Small intestine (tissue), 7 donors: ENCODE data around the gene FRAS1. TPM values are rescaled to one million over a fixed set of nuclear protein-coding genes. Genes with fewer than 3 reads are reported as not detected.
A peak's percentile ranks its signal among the peaks of the same experiment; 100 is the strongest.
"Not testable (repeated sequence)": the region's sequence is repeated elsewhere in the genome, so short reads cannot be mapped to it uniquely, and the experiment has no call there.

Source experiments
- DNase-seq, 2 donors: peaks; one replicate each; pipeline versions ENCODE4 v3.0.0 to v3.0.0-alpha.2; 2013
- FAIRE-seq: peaks from 2 replicates; lab custom pipeline; 2012; peaks lifted over from hg19 to GRCh38; lab: Jason Lieb, UNC
- H3K27ac ChIP-seq, 3 donors: one replicate each; pipeline ENCODE4 v1.5.1; 2013; ENCODE audit warnings: low read length in 2 of 3, mild to moderate bottlenecking in 2 of 3, control low read depth in 1 of 3, inconsistent platforms in 1 of 3, low read depth in 1 of 3, moderate library complexity in 1 of 3
- H3K27me3 ChIP-seq, 3 donors: one replicate each; pipeline ENCODE4 v1.6.1; 2013; ENCODE audit warnings: low read length in 3 of 3, inconsistent platforms in 1 of 3; ENCODE audit not compliant: control insufficient read depth in 3 of 3, insufficient read depth in 3 of 3
- H3K36me3 ChIP-seq, 3 donors: one replicate each; pipeline ENCODE4 v1.6.1; 2013; ENCODE audit warnings: low read length in 3 of 3, inconsistent platforms in 1 of 3, low read depth in 1 of 3, mild to moderate bottlenecking in 1 of 3, moderate library complexity in 1 of 3; ENCODE audit not compliant: control insufficient read depth in 3 of 3, insufficient read depth in 2 of 3
- H3K4me1 ChIP-seq, 3 donors: one replicate each; pipeline ENCODE4 v1.6.1; 2013; ENCODE audit warnings: low read length in 2 of 3, inconsistent platforms in 1 of 3, low read depth in 1 of 3, mild to moderate bottlenecking in 1 of 3, moderate library complexity in 1 of 3; ENCODE audit not compliant: control insufficient read depth in 3 of 3, insufficient read depth in 2 of 3
- H3K4me3 ChIP-seq, 3 donors: one replicate each; pipeline ENCODE4 v1.5.1; 2013; ENCODE audit warnings: low read length in 3 of 3, control low read depth in 1 of 3, inconsistent platforms in 1 of 3, low read depth in 1 of 3, mild to moderate bottlenecking in 1 of 3, moderate library complexity in 1 of 3
- H3K9me3 ChIP-seq, 2 donors: one replicate each; pipeline ENCODE4 v1.6.1; 2013; ENCODE audit warnings: low read depth in 1 of 2, low read length in 1 of 2; ENCODE audit not compliant: control insufficient read depth in 2 of 2, insufficient read depth in 1 of 2
- WGBS, 3 donors: extraction: QIAGEN DNeasy Blood & Tissue Kit; methylation state at CpG; one replicate each; pipeline ENCODE4 v1.1.7; 2013; 5-methylcytosine and 5-hydroxymethylcytosine counted together
- polyA plus RNA-seq, 4 donors: library from polyadenylated mRNA; stranded (reverse) in 3 of 4; unstranded in 1 of 4; fragments of 200-250 nt in 3 of 4; fragments of 120-200 nt in 1 of 4; gene quantifications; one replicate each; pipeline versions ENCODE4 v1.2.1 to v1.2.3, GENCODE V29; 2013
- donor health status: healthy with polysubstance abuse.
- donor health status: control.
- donor health status: control.
- donor health status: Bipolar disorder and iron deficiency.
- donor health status: healthy.

The FRAS1 gene
- polyA plus RNA-seq, 4 donors: 0.16 to 12.6 TPM; not detected in 2

- H3K9me3 ChIP-seq: peaks cover 0 to 3% of the 10 kb centered on the region in 2 donors
- 39 to 61% (median 45%) methylated on average over 9 of the region's 9 CpGs for WGBS, 3 donors
- H3K36me3 ChIP-seq: peaks cover 0 to 2% (median 0%) of the 10 kb centered on the region in 3 donors
- peak; percentile 89 to 90 for DNase-seq
- H3K27me3 ChIP-seq: no peaks in the 10 kb centered on the region
- H3K4me3 ChIP-seq: no peak overlapping the region
- H3K27ac ChIP-seq: peak overlapping the region in 1 of 3 donors; percentile 15
- H3K4me1 ChIP-seq: peaks cover 0 to 7% (median 0%) of the 10 kb centered on the region in 3 donors
- FAIRE-seq: no peak
Measured at GRCh38 chr4:78325271-78326157, 268.4 kb downstream of the FRAS1 start.

GRCh38 chr4:78328591-78328990 is 271.5 kb downstream of the FRAS1 start:
- not testable (repeated sequence) for FAIRE-seq, H3K27ac ChIP-seq, H3K36me3 ChIP-seq, H3K4me3 ChIP-seq, H3K4me1 ChIP-seq, H3K27me3 ChIP-seq, H3K9me3 ChIP-seq, DNase-seq
- WGBS, 3 donors: 73 to 86% (median 82%) methylated on average over 2 of the region's 2 CpGs

DNA sequence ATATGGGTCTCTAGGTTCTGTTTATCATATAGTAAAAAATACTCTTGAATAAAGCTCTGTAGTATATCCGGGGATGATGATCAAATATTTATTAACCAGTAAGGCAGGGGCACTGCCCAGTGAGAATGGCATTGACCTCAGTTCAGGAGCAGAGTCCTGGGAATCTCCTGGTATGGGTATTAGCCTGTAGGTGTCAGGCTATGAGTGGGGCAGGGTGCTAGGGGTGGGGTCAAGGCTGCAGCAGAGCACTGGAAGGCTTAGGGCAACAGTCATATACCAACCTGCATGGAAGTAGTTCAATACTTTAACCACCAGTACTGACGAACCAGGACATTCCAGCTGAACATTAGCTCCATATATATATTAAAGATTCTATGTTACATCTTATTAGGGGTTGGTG is 274.1 kb downstream of the FRAS1 start:
- 82 to 89% (median 87%) methylated on average over 2 of the region's 2 CpGs for WGBS, 3 donors
- Histone ChIP-seq H3K4me1 (peaks cover 0 to 5% (median 0%) of the 10 kb centered on the region in 3 donors), H3K9me3 (peaks cover 0 to 4% of the 10 kb centered on the region in 2 donors), H3K4me3 (no peak overlapping the region), H3K27me3 (no peaks in the 10 kb centered on the region), H3K27ac (no peak overlapping the region), H3K36me3 (peaks cover 0 to 2% (median 0%) of the 10 kb centered on the region in 3 donors)
- FAIRE-seq (no peak), DNase-seq (no peak)

GRCh38 chr4:78331965-78332364 is 274.8 kb downstream of the FRAS1 start:
- H3K4me3 ChIP-seq: no peak overlapping the region
- peaks cover 0 to 6% (median 0%) of the 10 kb centered on the region in 3 donors for H3K4me1 ChIP-seq
- WGBS, 3 donors: 83 to 87% (median 86%) methylated on average over 5 of the region's 5 CpGs
- DNase-seq: no peak
- no peaks in the 10 kb centered on the region for H3K27me3 ChIP-seq
- no peak overlapping the region for H3K27ac ChIP-seq
- peaks cover 0 to 4% of the 10 kb centered on the region in 2 donors for H3K9me3 ChIP-seq
- no peak for FAIRE-seq
- peaks cover 0 to 2% (median 0%) of the 10 kb centered on the region in 3 donors for H3K36me3 ChIP-seq

DNA sequence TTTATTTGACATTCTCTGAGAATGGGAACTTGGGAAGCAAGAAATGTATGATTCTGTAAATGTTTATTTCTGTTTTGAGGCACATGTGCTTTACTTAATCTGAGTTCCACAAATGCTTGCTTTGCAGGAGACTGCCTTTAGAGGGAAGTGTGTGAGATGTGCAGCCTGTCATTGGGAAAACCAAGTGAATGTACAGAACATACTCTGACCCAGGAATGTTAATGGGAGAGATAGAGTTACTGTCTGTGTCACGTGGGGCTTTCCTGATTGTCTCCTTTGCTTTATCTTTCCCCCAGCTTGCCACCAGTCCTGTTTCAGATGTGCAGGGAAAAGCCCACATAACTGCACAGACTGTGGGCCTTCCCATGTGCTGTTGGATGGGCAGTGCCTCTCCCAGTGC is 275.9 kb downstream of the FRAS1 start:
- FAIRE-seq: no peak
- no peak overlapping the region for H3K27ac ChIP-seq

GRCh38 chr4:78336093-78336943 is 279.2 kb downstream of the FRAS1 start:
- Histone ChIP-seq H3K4me3 (no peak overlapping the region), H3K27ac (no peak overlapping the region), H3K27me3 (no peaks in the 10 kb centered on the region), H3K9me3 (no peaks in the 10 kb centered on the region), H3K4me1 (peaks cover 0 to 6% (median 0%) of the 10 kb centered on the region in 3 donors), H3K36me3 (peaks cover 0 to 12% (median 0%) of the 10 kb centered on the region in 3 donors)
- no peak for FAIRE-seq
- 14 to 44% (median 28%) methylated on average over 4 of the region's 4 CpGs for WGBS, 3 donors
- peak; percentile 32 to 59 for DNase-seq

More for the DNA sequence above, 275.9 kb downstream of the FRAS1 start:
- 52 to 57% (median 54%) methylated on average over 1 of the region's 1 CpG for WGBS, 3 donors
- H3K9me3 ChIP-seq: peaks cover 0 to 4% of the 10 kb centered on the region in 2 donors
- no peak overlapping the region for H3K4me3 ChIP-seq
- no peaks in the 10 kb centered on the region for H3K27me3 ChIP-seq
- H3K36me3 ChIP-seq: peaks cover 0 to 7% (median 0%) of the 10 kb centered on the region in 3 donors
- peaks cover 0 to 6% (median 0%) of the 10 kb centered on the region in 3 donors for H3K4me1 ChIP-seq
- DNase-seq: peak in 1 of 2 donors; percentile 11

DNA sequence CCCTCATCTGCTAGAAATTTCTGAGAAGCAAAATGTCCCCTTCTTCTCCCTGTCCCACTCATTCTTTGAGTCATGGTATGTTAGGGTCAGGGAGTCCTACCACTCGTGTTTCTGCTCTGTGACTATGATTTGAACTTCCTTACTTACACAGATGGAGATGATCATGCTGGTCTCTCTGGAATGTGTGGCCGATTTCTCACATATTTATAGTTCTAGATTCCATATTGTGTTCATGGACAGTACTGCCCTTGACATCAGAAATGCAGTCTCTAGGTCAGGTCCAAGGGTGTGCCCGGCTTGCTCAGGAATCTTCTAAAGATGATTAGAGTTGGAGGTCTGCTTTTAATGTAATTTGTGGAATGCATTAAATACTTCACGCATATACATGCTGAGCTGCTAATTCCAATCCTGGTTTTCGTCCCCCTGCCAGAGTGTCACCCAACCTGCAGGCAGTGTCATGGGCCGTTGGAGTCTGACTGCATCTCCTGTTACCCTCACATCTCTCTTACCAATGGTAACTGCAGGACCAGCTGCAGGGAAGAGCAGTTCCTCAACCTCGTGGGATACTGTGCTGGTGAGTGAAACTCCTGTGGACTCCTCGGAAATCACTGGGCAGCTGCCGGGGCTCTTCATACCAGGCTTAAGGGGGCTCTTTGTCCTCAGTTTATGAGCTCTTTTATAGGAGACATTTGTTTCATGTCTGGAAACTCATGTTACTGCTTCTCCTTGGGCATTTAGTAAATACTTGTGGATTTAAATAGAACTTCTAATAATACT is 280.3 kb downstream of the FRAS1 start:
- 66 to 81% (median 69%) methylated on average over 9 of the region's 9 CpGs for WGBS, 3 donors
- peaks cover 0 to 6% (median 0%) of the 10 kb centered on the region in 3 donors for H3K4me1 ChIP-seq
- no peaks in the 10 kb centered on the region for H3K27me3 ChIP-seq
- DNase-seq: no peak
- H3K9me3 ChIP-seq: no peaks in the 10 kb centered on the region
- H3K4me3 ChIP-seq: no peak overlapping the region
- no peak overlapping the region for H3K27ac ChIP-seq
- FAIRE-seq: no peak
- H3K36me3 ChIP-seq: peaks cover 0 to 15% (median 0%) of the 10 kb centered on the region in 3 donors
